Measurements from ENCODE around the gene CTDP1. TPM values are rescaled to one million over a fixed set of nuclear protein-coding genes. Genes with fewer than 3 reads are reported as not detected.

The CTDP1 gene
- total RNA-seq, 4 donors from 2014 or later, result 16.7 to 25.3 (median 21.6) TPM

DNA sequence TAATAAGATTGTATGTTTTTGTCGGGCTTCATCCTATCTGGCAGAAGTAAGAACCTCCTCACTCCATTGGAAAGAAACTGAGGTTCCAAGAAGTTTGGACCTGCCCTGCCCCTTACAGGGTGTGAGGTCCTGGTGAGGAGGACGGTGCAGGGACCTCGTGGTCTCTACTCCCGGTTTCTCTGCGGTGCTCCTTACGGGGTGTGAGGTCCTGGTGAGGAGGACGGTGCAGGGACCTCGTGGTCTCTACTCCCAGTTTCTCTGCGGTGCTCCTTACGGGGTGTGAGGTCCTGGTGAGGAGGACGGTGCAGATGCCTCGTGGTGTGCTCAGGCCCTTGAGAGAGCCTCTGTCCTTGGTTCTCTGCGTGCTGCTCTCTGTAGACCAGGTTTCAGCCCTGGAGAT lies 5.2 kb downstream of the CTDP1 start:
- Histone ChIP-seq H3K36me3 (peaks cover 0 to 14% of the 10 kb centered on the region in 2 donors), H3K27ac (no peak overlapping the region), H3K4me3 (no peak overlapping the region), H3K9me3 (no peaks in the 10 kb centered on the region), H3K27me3 (no peaks in the 10 kb centered on the region), H3K4me1 (peaks cover 0 to 27% (median 12%) of the 10 kb centered on the region in 3 donors)
- no peak for ATAC-seq
- WGBS, 2 donors (ENCODE audit: low coverage in 1 of 2), result 62 to 93% methylated on average over 3 to 12 of the region's 13 CpGs
- TF ChIP-seq POLR2AphosphoS5 (IDR thresholded peaks at IDR 0.05) (no peak), POLR2A (IDR thresholded peaks at IDR 0.05) (no peak), EP300 (IDR thresholded peaks at IDR 0.05) (no peak), CTCF (IDR thresholded peaks at IDR 0.05) (no peak)

- TF ChIP-seq EP300 (IDR thresholded peaks at IDR 0.05) (no peak), POLR2A (IDR thresholded peaks at IDR 0.05) (no peak), CTCF (IDR thresholded peaks at IDR 0.05) (no peak), POLR2AphosphoS5 (IDR thresholded peaks at IDR 0.05) (no peak)
- Histone ChIP-seq H3K36me3 (peaks cover 0 to 14% of the 10 kb centered on the region in 2 donors), H3K27me3 (no peaks in the 10 kb centered on the region), H3K4me3 (no peak overlapping the region), H3K4me1 (peaks cover 0 to 25% (median 12%) of the 10 kb centered on the region in 3 donors), H3K27ac (no peak overlapping the region), H3K9me3 (no peaks in the 10 kb centered on the region)
- WGBS, 2 donors (ENCODE audit: low coverage in 1 of 2), result 78 to 85% methylated on average over 8 of the region's 8 CpGs
- ATAC-seq, result no peak
Measured at GRCh38 chr18:79685281-79685680, 5.7 kb downstream of the CTDP1 start.

- no peak for ATAC-seq
- TF ChIP-seq POLR2A (IDR thresholded peaks at IDR 0.05) (no peak), EP300 (IDR thresholded peaks at IDR 0.05) (no peak), POLR2AphosphoS5 (IDR thresholded peaks at IDR 0.05) (no peak), CTCF (IDR thresholded peaks at IDR 0.05) (no peak)
- Histone ChIP-seq H3K36me3 (peaks cover 0 to 14% of the 10 kb centered on the region in 2 donors), H3K27me3 (no peaks in the 10 kb centered on the region), H3K4me1 (peaks cover 0 to 18% (median 6%) of the 10 kb centered on the region in 3 donors), H3K27ac (no peak overlapping the region), H3K9me3 (no peaks in the 10 kb centered on the region), H3K4me3 (no peak overlapping the region)
- 70 to 75% methylated on average over 6 to 7 of the region's 7 CpGs for whole genome bisulfite sequencing, 2 donors (ENCODE audit: low coverage in 1 of 2)
Measured at GRCh38 chr18:79685971-79686370, 6.4 kb downstream of the CTDP1 start.

- Histone ChIP-seq H3K27me3 (no peaks in the 10 kb centered on the region), H3K9me3 (no peaks in the 10 kb centered on the region), H3K4me1 (no peaks in the 10 kb centered on the region), H3K36me3 (peaks cover 0 to 4% of the 10 kb centered on the region in 2 donors), H3K4me3 (no peak overlapping the region), H3K27ac (no peak overlapping the region)
- no peak for ATAC-seq
- TF ChIP-seq CTCF (IDR thresholded peaks at IDR 0.05) (no peak), POLR2A (IDR thresholded peaks at IDR 0.05) (no peak), EP300 (IDR thresholded peaks at IDR 0.05) (no peak), POLR2AphosphoS5 (IDR thresholded peaks at IDR 0.05) (no peak)
- WGBS, 2 donors (ENCODE audit: low coverage in 1 of 2), result 55% methylated on average over 8 of the region's 12 CpGs; no CpG with 5 or more reads in 1 of the 2 donors
Measured at GRCh38 chr18:79687806-79688205, 8.2 kb downstream of the CTDP1 start.

- no peak for TF ChIP-seq EP300 (IDR thresholded peaks at IDR 0.05)
- no peak for TF ChIP-seq POLR2AphosphoS5 (IDR thresholded peaks at IDR 0.05)
- no peak for TF ChIP-seq CTCF (IDR thresholded peaks at IDR 0.05)
- no peak for TF ChIP-seq POLR2A (IDR thresholded peaks at IDR 0.05)
- ATAC-seq, result no peak
- peaks cover 0 to under 1% of the 10 kb centered on the region in 2 donors for H3K36me3 ChIP-seq
- WGBS, 2 donors (ENCODE audit: low coverage in 1 of 2), result 69 to 83% methylated on average over 2 to 4 of the region's 6 CpGs
- no peaks in the 10 kb centered on the region for H3K9me3 ChIP-seq
- no peak overlapping the region for H3K27ac ChIP-seq
- no peaks in the 10 kb centered on the region for H3K27me3 ChIP-seq
- H3K4me3 ChIP-seq, result no peak overlapping the region
- H3K4me1 ChIP-seq, result no peaks in the 10 kb centered on the region
Measured at GRCh38 chr18:79690071-79690470, 10.5 kb downstream of the CTDP1 start.

Data from gastroesophageal sphincter (tissue), 4 donors.